ENCODE measurements around the gene OR4D2. TPM values are rescaled to one million over a fixed set of nuclear protein-coding genes. Genes with fewer than 3 reads are reported as not detected.
"Not testable (repeated sequence)": the region's sequence is repeated elsewhere in the genome, so short reads cannot be mapped to it uniquely, and the experiment has no call there.

Gene OR4D2
- total RNA-seq = not detected
- long read RNA-seq = 0 reads

GRCh38 chr17:58166682-58167081 is at the start of gene OR4D2:
Gene OR4D2, plus strand, starts transcription at chr17:58166982. Its CDS starts 2,674 bp downstream, at chr17:58169656.
- DNase-seq (ENCODE audit: missing footprints) (no peak), ATAC-seq (no peak)
- intact Hi-C loops (cut with DNase I) = no loop called here

- intact Hi-C loops (cut with DNase I) = no loop called here
- DNase-seq (ENCODE audit: missing footprints) (no peak), ATAC-seq (no peak)
Observed at GRCh38 chr17:58117382-58117781, 49.4 kb upstream of the OR4D2 start.

GRCh38 chr17:58119491-58119890 is 47.3 kb upstream of the OR4D2 start:
- no peak for ATAC-seq
- intact Hi-C loops (cut with DNase I) = no loop called here
- DNase-seq (ENCODE audit: missing footprints) = no peak

GRCh38 chr17:58120195-58120822 is 46.5 kb upstream of the OR4D2 start:
- ATAC-seq (no peak), DNase-seq (ENCODE audit: missing footprints) (no peak)
- intact Hi-C loops (cut with DNase I) = no loop called here

- intact Hi-C loops (cut with DNase I) = no loop called here
- DNase-seq (ENCODE audit: missing footprints) (no peak), ATAC-seq (no peak)
Observed at GRCh38 chr17:58121925-58122324, 44.9 kb upstream of the OR4D2 start.

- DNase-seq (ENCODE audit: missing footprints) = no peak
- intact Hi-C loops (cut with DNase I) = no loop called here
- no peak for ATAC-seq
Observed at GRCh38 chr17:58127846-58128245, 38.9 kb upstream of the OR4D2 start.

- intact Hi-C loops (cut with DNase I); DNase-seq (ENCODE audit: missing footprints); ATAC-seq: not testable (repeated sequence)
Observed at GRCh38 chr17:58132697-58133096, 34.1 kb upstream of the OR4D2 start.

GRCh38 chr17:58136669-58137279 is 30.0 kb upstream of the OR4D2 start:
- ATAC-seq = no peak
- no peak for DNase-seq (ENCODE audit: missing footprints)
- intact Hi-C loops (cut with DNase I) = no loop called here

DNA sequence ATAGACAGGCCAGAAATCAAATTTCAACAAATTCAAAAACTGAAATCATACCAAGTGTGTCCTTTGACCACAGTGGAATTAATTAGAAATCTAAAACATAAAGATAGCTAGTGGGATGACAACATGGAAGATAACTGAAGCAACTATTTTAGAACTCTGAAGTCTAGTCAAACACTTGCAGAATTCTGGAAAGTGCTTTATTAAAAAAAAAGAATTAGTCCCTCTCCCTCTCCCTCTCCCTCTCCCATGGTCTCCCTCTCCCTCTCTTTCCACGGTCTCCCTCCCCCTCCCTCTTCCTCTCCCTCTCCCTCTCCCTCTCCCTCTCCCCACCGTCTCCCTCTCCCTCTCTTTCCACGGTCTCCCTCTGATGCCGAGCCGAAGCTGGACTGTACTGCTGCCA is 25.3 kb upstream of the OR4D2 start:
- intact Hi-C loops (cut with DNase I) = no loop called here
- DNase-seq (ENCODE audit: missing footprints) (no peak), ATAC-seq (no peak)

GRCh38 chr17:58143335-58143734 is 23.4 kb upstream of the OR4D2 start:
- ATAC-seq; DNase-seq (ENCODE audit: missing footprints); intact Hi-C loops (cut with DNase I): not testable (repeated sequence)

GRCh38 chr17:58144801-58145200 is 22.0 kb upstream of the OR4D2 start:
- intact Hi-C loops (cut with DNase I) = no loop called here
- ATAC-seq (no peak), DNase-seq (ENCODE audit: missing footprints) (no peak)

- intact Hi-C loops (cut with DNase I) = no loop called here
- DNase-seq (ENCODE audit: missing footprints) (no peak), ATAC-seq (no peak)
Observed at GRCh38 chr17:58147930-58148434, 18.8 kb upstream of the OR4D2 start, which contains the start of gene OR4D1. Gene OR4D1, plus strand, starts transcription at chr17:58148384. Its CDS starts 6,770 bp downstream, at chr17:58155154.

GRCh38 chr17:58148609-58149008 is 18.2 kb upstream of the OR4D2 start:
- intact Hi-C loops (cut with DNase I) = no loop called here
- DNase-seq (ENCODE audit: missing footprints) (no peak), ATAC-seq (no peak)

DNA sequence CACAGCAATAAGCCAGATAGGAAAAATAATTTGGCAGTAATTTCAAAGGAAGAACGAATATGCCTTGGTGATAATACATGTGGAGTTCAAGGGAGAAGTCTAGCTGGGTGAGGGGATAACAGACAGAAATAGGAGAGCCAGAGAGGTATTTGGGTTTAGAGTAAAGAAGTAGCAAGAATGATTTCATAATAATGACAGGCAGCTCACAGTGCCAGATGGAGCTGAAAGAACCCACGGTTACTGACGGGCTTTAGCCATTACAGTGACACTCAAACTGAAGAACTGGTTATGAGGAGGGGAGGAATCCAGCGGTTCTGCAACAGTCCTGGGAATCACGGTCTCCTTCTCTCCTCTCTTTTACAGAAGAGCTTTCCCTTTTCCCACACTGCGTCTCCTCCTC is 16.4 kb upstream of the OR4D2 start:
- intact Hi-C loops (cut with DNase I) = no loop called here

GRCh38 chr17:58153046-58153445 is 13.7 kb upstream of the OR4D2 start:
- ATAC-seq = no peak
- DNase-seq (ENCODE audit: missing footprints) = no peak
- intact Hi-C loops (cut with DNase I) = no loop called here

More for the DNA sequence above, 16.4 kb upstream of the OR4D2 start:
- DNase-seq (ENCODE audit: missing footprints) = no peak
- ATAC-seq = no peak

- ATAC-seq (no peak), DNase-seq (ENCODE audit: missing footprints) (no peak)
- intact Hi-C loops (cut with DNase I) = no loop called here
Observed at GRCh38 chr17:58153671-58154070, 13.1 kb upstream of the OR4D2 start.

- ATAC-seq = peak; percentile 73
- intact Hi-C loops (cut with DNase I) = no loop called here
- no peak for DNase-seq (ENCODE audit: missing footprints)
Observed at GRCh38 chr17:58156839-58157803, 9.7 kb upstream of the OR4D2 start.

- DNase-seq (ENCODE audit: missing footprints) (no peak), ATAC-seq (no peak)
- intact Hi-C loops (cut with DNase I) = no loop called here
Observed at GRCh38 chr17:58158181-58158580, 8.6 kb upstream of the OR4D2 start.

DNA sequence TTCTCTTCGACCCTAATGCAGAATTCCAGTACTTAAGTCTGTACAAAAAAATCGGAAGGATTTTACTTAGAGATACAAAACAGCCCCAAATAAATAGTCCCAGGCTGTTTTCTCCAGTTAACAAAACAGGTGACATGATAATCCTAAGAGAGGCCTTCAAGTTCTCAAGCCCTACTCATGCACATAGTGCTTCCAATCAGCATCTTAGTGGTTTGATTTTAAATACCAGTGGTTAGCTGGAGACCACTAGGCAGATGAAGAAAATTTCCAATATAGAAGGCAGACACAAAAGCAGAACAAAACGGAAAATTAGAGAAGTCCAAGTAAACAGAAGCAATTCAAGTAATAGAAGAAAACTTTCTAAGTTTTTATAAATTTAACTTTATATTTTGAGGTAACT is 5.2 kb upstream of the OR4D2 start:
- intact Hi-C loops (cut with DNase I) = no loop called here
- no peak for DNase-seq (ENCODE audit: missing footprints)
- no peak for ATAC-seq
